ENCODE data around the gene SCN9A.

The SCN9A gene

GRCh38 chr2:166270376-166270775 lies 105.4 kb downstream of the SCN9A start:
- Histone ChIP-seq H4K20me1 (no peaks in the 10 kb centered on the region), H3K27me3 (no peaks in the 10 kb centered on the region), H3K9me3 (no peaks in the 10 kb centered on the region), H3K4me3 (no peak overlapping the region), H3K9ac (no peak overlapping the region), H3K36me3 (no peaks in the 10 kb centered on the region), H3K4me2 (no peak overlapping the region), H3K27ac (no peak overlapping the region), H3K4me1 (no peaks in the 10 kb centered on the region)
- TF ChIP-seq Cebpa-rat (IDR thresholded peaks at IDR 0.05) = no peak

DNA sequence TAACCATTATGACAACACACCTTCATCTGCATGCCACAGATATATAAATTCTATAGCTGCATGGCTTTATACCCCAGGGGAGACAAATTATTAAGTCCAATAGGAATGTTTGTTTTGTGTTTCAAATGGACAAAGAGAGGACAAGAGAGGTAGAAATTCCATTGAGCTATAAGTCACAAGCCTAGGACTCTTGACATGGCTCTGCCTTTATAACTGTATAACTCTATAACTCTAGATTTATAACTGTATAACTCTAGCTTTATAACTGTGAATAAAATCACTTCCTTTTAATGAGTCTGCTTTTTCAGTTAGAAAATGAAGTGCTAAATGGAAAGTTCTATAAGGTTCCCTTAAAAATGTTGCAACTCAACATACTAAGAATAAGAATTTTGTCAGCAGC lies 106.4 kb downstream of the SCN9A start:
- no peaks in the 10 kb centered on the region for H3K4me1 ChIP-seq
- no peaks in the 10 kb centered on the region for H3K9me3 ChIP-seq
- H3K27ac ChIP-seq = no peak overlapping the region
- H4K20me1 ChIP-seq = no peaks in the 10 kb centered on the region
- no peaks in the 10 kb centered on the region for H3K27me3 ChIP-seq
- no peak for TF ChIP-seq Cebpa-rat (IDR thresholded peaks at IDR 0.05)
- no peak overlapping the region for H3K4me2 ChIP-seq
- H3K4me3 ChIP-seq = no peak overlapping the region
- no peaks in the 10 kb centered on the region for H3K36me3 ChIP-seq
- no peak overlapping the region for H3K9ac ChIP-seq

DNA sequence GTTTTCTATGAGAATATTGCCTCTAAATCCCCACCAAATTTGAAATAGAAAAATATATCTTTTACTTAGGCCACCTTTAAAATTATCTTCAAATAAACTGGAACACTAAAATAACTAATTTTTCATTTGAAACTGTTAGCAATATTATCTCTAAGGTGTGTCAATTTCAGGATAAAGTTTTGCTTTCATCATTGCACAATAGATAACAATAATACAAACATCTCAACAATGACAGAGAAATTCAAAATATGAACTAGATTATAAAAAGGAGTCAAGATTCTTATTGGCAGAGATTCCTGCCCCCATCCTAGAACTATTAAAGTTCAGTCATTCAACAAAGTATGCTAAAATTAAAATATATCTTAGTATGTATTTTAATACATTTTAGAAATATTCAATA lies 117.9 kb downstream of the SCN9A start:
- Histone ChIP-seq H3K4me2 (no peak overlapping the region), H3K4me1 (no peaks in the 10 kb centered on the region), H3K9ac (no peak overlapping the region), H3K27me3 (no peaks in the 10 kb centered on the region), H3K27ac (no peak overlapping the region), H3K36me3 (no peaks in the 10 kb centered on the region), H3K4me3 (no peak overlapping the region), H3K9me3 (no peaks in the 10 kb centered on the region), H4K20me1 (no peaks in the 10 kb centered on the region)
- TF ChIP-seq Cebpa-rat (IDR thresholded peaks at IDR 0.05) = no peak

- Histone ChIP-seq H4K20me1 (no peaks in the 10 kb centered on the region), H3K9ac (no peak overlapping the region), H3K27ac (no peak overlapping the region), H3K4me1 (no peaks in the 10 kb centered on the region), H3K36me3 (no peaks in the 10 kb centered on the region), H3K4me2 (no peak overlapping the region), H3K27me3 (no peaks in the 10 kb centered on the region), H3K4me3 (no peak overlapping the region), H3K9me3 (no peaks in the 10 kb centered on the region)
- no peak for TF ChIP-seq Cebpa-rat (IDR thresholded peaks at IDR 0.05)
Measured at GRCh38 chr2:166256896-166257295, 118.8 kb downstream of the SCN9A start.

GRCh38 chr2:166249318-166249717 lies 126.4 kb downstream of the SCN9A start:
- TF ChIP-seq Cebpa-rat (IDR thresholded peaks at IDR 0.05) = no peak
- H3K9ac ChIP-seq = no peak overlapping the region
- no peaks in the 10 kb centered on the region for H3K36me3 ChIP-seq

DNA sequence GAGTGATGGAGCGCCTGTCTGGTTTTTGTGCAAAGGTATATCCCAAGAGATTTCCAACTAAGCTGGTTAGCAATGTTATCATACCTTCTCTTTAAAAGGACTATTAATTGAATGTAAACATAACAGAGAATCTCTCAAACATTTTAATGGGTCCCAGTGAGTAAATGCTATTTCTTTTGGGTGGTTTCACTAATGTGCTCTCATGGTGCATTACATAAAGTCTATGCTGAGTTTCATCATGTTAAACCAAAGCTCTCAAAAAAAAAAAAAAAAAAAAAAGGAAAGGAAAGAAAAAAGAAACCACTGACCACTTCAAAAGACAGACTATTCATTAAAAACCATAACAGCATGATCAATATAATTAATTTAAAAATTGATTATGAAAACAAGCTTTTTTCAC lies 128.8 kb downstream of the SCN9A start:
- H3K36me3 ChIP-seq = no peaks in the 10 kb centered on the region
- H4K20me1 ChIP-seq = no peaks in the 10 kb centered on the region
- TF ChIP-seq Cebpa-rat (IDR thresholded peaks at IDR 0.05) = no peak
- H3K4me2 ChIP-seq = no peak overlapping the region
- no peak overlapping the region for H3K27ac ChIP-seq
- H3K4me1 ChIP-seq = no peaks in the 10 kb centered on the region
- no peak overlapping the region for H3K4me3 ChIP-seq
- H3K27me3 ChIP-seq = no peaks in the 10 kb centered on the region
- H3K9ac ChIP-seq = no peak overlapping the region
- no peaks in the 10 kb centered on the region for H3K9me3 ChIP-seq

More at GRCh38 chr2:166249318-166249717, 126.4 kb downstream of the SCN9A start:
- Histone ChIP-seq H3K27ac (no peak overlapping the region), H3K4me3 (no peak overlapping the region), H4K20me1 (no peaks in the 10 kb centered on the region), H3K27me3 (no peaks in the 10 kb centered on the region), H3K9me3 (no peaks in the 10 kb centered on the region), H3K4me2 (no peak overlapping the region), H3K4me1 (no peaks in the 10 kb centered on the region)

DNA sequence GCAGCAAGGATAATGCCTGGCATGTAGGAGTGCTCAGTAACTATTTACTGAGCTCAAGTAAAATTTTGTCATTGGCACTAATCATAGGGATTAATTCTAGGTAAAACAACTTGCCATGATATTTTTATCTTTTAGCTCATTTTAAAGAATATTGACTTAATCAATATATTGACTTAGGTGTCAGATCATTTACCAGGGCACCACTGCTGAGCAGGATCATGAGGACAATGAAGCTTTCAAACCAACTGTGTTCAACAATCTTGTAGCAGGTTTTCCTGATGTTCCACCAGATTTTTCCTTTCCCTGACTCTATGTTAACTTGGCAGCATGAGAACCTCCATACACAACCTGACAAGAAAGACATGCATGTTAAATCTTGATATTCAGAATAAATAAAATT lies 133.4 kb downstream of the SCN9A start:
- Histone ChIP-seq H3K36me3 (no peaks in the 10 kb centered on the region), H3K27ac (no peak overlapping the region), H3K4me2 (no peak overlapping the region), H4K20me1 (no peaks in the 10 kb centered on the region), H3K9me3 (no peaks in the 10 kb centered on the region), H3K9ac (no peak overlapping the region), H3K4me3 (no peak overlapping the region), H3K27me3 (no peaks in the 10 kb centered on the region), H3K4me1 (no peaks in the 10 kb centered on the region)
- TF ChIP-seq Cebpa-rat (IDR thresholded peaks at IDR 0.05) = no peak

DNA sequence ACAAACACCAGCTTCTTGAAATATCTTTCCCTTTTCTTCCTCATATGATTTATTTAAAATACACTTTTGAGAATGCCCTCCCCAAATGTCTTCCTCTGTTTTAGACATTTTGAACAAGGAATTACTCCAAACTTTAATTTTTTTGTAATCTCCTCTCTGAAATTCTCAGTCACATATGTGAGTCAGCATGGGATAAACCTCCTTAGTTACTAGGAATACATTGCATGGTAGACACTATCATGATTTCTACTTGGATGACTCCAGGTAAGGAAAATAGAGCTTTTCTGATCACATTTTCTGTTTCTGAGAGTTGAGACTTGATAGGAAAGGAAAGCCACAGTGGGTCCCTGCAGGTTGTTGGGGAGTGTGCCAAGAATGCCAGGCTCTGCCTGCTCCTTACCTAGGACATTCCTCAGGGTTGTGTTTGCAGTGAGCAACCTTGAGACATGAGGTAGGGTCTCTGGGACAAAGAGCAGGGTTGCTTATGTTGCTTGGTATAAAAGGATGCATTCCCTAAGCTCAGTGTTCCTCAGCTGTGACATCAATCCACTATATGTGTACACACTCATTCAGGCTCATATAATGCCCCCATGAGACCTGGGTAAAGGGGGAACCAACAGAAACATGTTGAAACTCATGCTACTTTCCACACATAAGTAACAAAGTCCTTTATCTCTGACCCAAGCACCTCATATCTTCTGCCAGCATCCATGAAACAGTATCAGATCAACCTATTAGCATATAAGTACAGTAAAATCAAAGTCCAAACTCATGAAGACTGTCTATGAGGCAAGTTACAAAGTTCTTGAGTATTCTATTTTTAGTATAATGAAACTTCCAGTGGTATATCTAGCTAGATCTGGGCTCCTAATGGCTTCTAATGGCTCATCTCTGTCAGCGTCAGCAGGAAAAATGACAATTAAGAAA lies 135.1 kb downstream of the SCN9A start:
- Histone ChIP-seq H3K9ac (no peak overlapping the region), H3K9me3 (no peaks in the 10 kb centered on the region), H3K4me1 (no peaks in the 10 kb centered on the region), H3K4me2 (no peak overlapping the region), H3K27ac (no peak overlapping the region), H3K4me3 (no peak overlapping the region), H4K20me1 (no peaks in the 10 kb centered on the region), H3K27me3 (no peaks in the 10 kb centered on the region), H3K36me3 (no peaks in the 10 kb centered on the region)
- TF ChIP-seq Cebpa-rat (IDR thresholded peaks at IDR 0.05) = no peak

DNA sequence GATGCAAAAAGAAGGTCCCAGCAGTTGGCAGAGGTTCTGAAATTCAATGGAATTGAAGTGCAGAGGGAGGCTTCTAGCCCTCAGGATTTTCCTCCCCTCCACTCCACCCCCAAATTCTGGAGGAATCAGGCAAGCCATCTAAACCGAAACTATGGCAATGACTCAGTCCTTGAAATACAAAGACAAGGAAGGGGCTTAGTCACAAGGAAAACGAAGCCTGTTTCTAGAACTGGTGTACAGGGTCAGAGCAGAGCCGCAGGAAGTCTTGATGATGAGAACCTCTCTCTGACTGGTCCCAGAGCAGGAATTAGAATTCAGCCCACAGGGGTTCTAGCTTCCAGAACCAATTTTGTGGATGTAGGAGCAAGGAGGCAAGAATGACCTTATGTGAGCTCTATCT lies 136.2 kb downstream of the SCN9A start:
- no peaks in the 10 kb centered on the region for H3K36me3 ChIP-seq
- H4K20me1 ChIP-seq = no peaks in the 10 kb centered on the region
- no peaks in the 10 kb centered on the region for H3K9me3 ChIP-seq
- H3K9ac ChIP-seq = no peak overlapping the region
- no peak overlapping the region for H3K4me2 ChIP-seq
- H3K4me1 ChIP-seq = no peaks in the 10 kb centered on the region
- H3K4me3 ChIP-seq = no peak overlapping the region
- H3K27ac ChIP-seq = no peak overlapping the region
- no peaks in the 10 kb centered on the region for H3K27me3 ChIP-seq
- no peak for TF ChIP-seq Cebpa-rat (IDR thresholded peaks at IDR 0.05)

DNA sequence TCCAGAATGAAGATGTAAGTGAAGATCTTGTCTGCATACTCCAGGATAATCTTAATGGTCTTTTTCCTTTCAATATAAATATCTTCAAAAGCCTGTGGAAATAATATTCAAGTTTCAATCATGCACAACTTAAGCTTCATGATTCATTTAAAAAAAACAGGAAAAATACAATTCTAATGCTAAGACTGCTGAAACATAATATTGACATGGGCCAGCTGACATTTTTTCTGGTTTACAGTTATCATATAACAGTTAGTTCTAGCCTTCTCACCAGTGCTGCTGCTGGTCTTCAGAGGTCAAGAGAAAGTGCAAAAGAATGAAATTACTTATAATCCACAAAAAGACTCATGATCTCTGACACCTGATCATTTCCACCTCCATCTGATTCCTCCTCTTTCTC lies 137.6 kb downstream of the SCN9A start:
- Histone ChIP-seq H3K4me1 (no peaks in the 10 kb centered on the region), H3K9me3 (no peaks in the 10 kb centered on the region), H3K9ac (no peak overlapping the region), H3K36me3 (no peaks in the 10 kb centered on the region), H3K4me2 (no peak overlapping the region), H3K27me3 (no peaks in the 10 kb centered on the region), H4K20me1 (no peaks in the 10 kb centered on the region), H3K4me3 (no peak overlapping the region), H3K27ac (no peak overlapping the region)
- TF ChIP-seq Cebpa-rat (IDR thresholded peaks at IDR 0.05) = no peak

Data from BLaER1 (cell line).